CD14-positive monocyte (primary cell): ENCODE data around the gene SPATA12. TPM values are rescaled to one million over a fixed set of nuclear protein-coding genes. Genes with fewer than 3 reads are reported as not detected.
A peak's percentile ranks its signal among the peaks of the same experiment; 100 is the strongest.

Experiments used
- DNase-seq, 3 donors: peaks; one replicate each; pipeline ENCODE4 v3.0.0-alpha.2; 2011 to 2022
- H2AFZ ChIP-seq: 2 replicates; pipeline ENCODE4 v1.6.0; 2012; ENCODE audit warnings: mild to moderate bottlenecking, low read depth, low read length, inconsistent platforms; ENCODE audit not compliant: insufficient read depth, poor library complexity, severe bottlenecking
- H3K27ac ChIP-seq, 2 donors: 1 replicate in 1 of 2; 2 replicates in 1 of 2; pipeline ENCODE4 v1.5.1; 2012 to 2013; ENCODE audit warnings: low read length in 2 of 2, control low read depth in 1 of 2, inconsistent platforms in 1 of 2, low read depth in 1 of 2, mild to moderate bottlenecking in 1 of 2
- H3K27me3 ChIP-seq, 2 donors: one replicate each; pipeline versions ENCODE4 v1.6.0 to v1.6.1; 2011 to 2013; ENCODE audit warnings: low read length in 2 of 2; ENCODE audit not compliant: control insufficient read depth in 2 of 2, insufficient read depth in 2 of 2
- H3K36me3 ChIP-seq, 2 donors: replicated peaks in 1 of 2; 1 replicate in 1 of 2; 2 replicates in 1 of 2; pipeline versions ENCODE4 v1.5.1 to v1.6.1; 2012 to 2013; ENCODE audit warnings: low read length in 2 of 2, control low read depth in 1 of 2, inconsistent platforms in 1 of 2, mild to moderate bottlenecking in 1 of 2; ENCODE audit not compliant: insufficient read depth in 2 of 2, control insufficient read depth in 1 of 2
- H3K4me1 ChIP-seq, 2 donors: 1 replicate in 1 of 2; 2 replicates in 1 of 2; pipeline versions ENCODE4 v1.5.1 to v1.6.1; 2012 to 2013; ENCODE audit warnings: low read length in 2 of 2, control low read depth in 1 of 2, inconsistent platforms in 1 of 2, mild to moderate bottlenecking in 1 of 2, moderate library complexity in 1 of 2; ENCODE audit not compliant: insufficient read depth in 2 of 2, control insufficient read depth in 1 of 2
- H3K4me2 ChIP-seq: replicated peaks from 2 replicates; pipeline ENCODE3; 2012; ENCODE audit warnings: low read length, moderate library complexity, mild to moderate bottlenecking; ENCODE audit not compliant: poor library complexity, severe bottlenecking; ENCODE audit errors: extremely low read depth
- H3K4me3 ChIP-seq, 3 experiments: fragments of 200-600 bp in 1 of 3; sonication (generic) in 1 of 3; replicated peaks in 1 of 3; 1 replicate in 2 of 3; 2 replicates in 1 of 3; pipeline ENCODE4 v1.5.1; 2011 to 2013; ENCODE audit warnings: low read length in 3 of 3, mild to moderate bottlenecking in 3 of 3, control low read depth in 2 of 3, low read depth in 2 of 3, inconsistent platforms in 1 of 3, moderate library complexity in 1 of 3
- H3K79me2 ChIP-seq: 2 replicates; pipeline ENCODE4 v1.6.0; 2012; ENCODE audit warnings: mild to moderate bottlenecking, control low read depth, inconsistent platforms, low read length, moderate library complexity; ENCODE audit not compliant: insufficient read depth
- H3K9ac ChIP-seq: 2 replicates; pipeline ENCODE4 v1.6.0; 2017; ENCODE audit warnings: low read length, mild to moderate bottlenecking; ENCODE audit not compliant: insufficient read depth, poor library complexity, severe bottlenecking
- H3K9me3 ChIP-seq, 2 donors: replicated peaks in 1 of 2; 1 replicate in 1 of 2; 2 replicates in 1 of 2; pipeline versions ENCODE4 v1.5.1 to v1.6.1; 2012 to 2013; ENCODE audit warnings: low read length in 2 of 2, control low read depth in 1 of 2; ENCODE audit not compliant: control insufficient read depth in 1 of 2, insufficient read depth in 1 of 2
- H4K20me1 ChIP-seq: 2 replicates; pipeline ENCODE4 v1.6.0; 2012; ENCODE audit warnings: mild to moderate bottlenecking, low read length, control low read depth, moderate library complexity; ENCODE audit not compliant: insufficient read depth
- H3K27ac Mint-ChIP-seq, 7 donors: one replicate each; pipeline ENCODE4 v1.8.0; 2020; ENCODE audit warnings: mild to moderate bottlenecking in 7 of 7, mixed read lengths in 7 of 7, moderate library complexity in 6 of 7, inconsistent platforms in 2 of 7
- H3K27me3 Mint-ChIP-seq, 3 donors: one replicate each; pipeline ENCODE4 v1.8.0; 2021 to 2022; ENCODE audit warnings: low read depth in 3 of 3, mild to moderate bottlenecking in 3 of 3, mixed read lengths in 3 of 3, moderate library complexity in 3 of 3, inconsistent platforms in 1 of 3
- H3K36me3 Mint-ChIP-seq, 2 donors: one replicate each; pipeline ENCODE4 v1.8.0; 2020; ENCODE audit warnings: mixed read lengths in 2 of 2, inconsistent platforms in 1 of 2, mild to moderate bottlenecking in 1 of 2
- H3K4me1 Mint-ChIP-seq: one replicate; pipeline ENCODE4 v1.8.0; 2020; ENCODE audit warnings: mild to moderate bottlenecking, mixed read lengths
- H3K4me3 Mint-ChIP-seq, 2 donors: one replicate each; pipeline ENCODE4 v1.8.0; 2020; ENCODE audit warnings: mild to moderate bottlenecking in 2 of 2, mixed read lengths in 2 of 2, moderate library complexity in 1 of 2
- H3K9me3 Mint-ChIP-seq, 7 donors: one replicate each; pipeline ENCODE4 v1.8.0; 2020 to 2022; ENCODE audit warnings: mixed read lengths in 7 of 7, mild to moderate bottlenecking in 6 of 7, moderate library complexity in 6 of 7, inconsistent platforms in 2 of 7
- WGBS: methylation state at CpG from one replicate; pipeline ENCODE4 v1.1.5; 2013; ENCODE audit warnings: missing lambda C conversion rate; ENCODE audit not compliant: insufficient coverage; 5-methylcytosine and 5-hydroxymethylcytosine counted together
- intact Hi-C, 2 donors: fragments of 100-400 bp; cut with micrococcal nuclease; formaldehyde crosslinking; loops; one replicate each; pipeline versions ENCODE4 v1.15.0 to v1.15.1; 2023
- polyA plus RNA-seq, 3 donors: library from polyadenylated mRNA; depleted of rRNA in 1 of 3; unstranded in 2 of 3; stranded (reverse) in 1 of 3; fragments of 300-500 nt in 2 of 3; fragments of >200 nt in 1 of 3; fragmentation: Illumina TruSeq in 2 of 3; gene quantifications; 1 replicate in 2 of 3; 2 replicates in 1 of 3; pipeline ENCODE4 v1.2.3, GENCODE V29; 2012 to 2021
- TF ChIP-seq, protein P1 (sequence below): fragments of 200-600 bp; IDR thresholded peaks from one replicate; pipeline ENCODE4 v1.8.0; 2022; ENCODE audit warnings: antibody characterized with exemption, mild to moderate bottlenecking

SPATA12 gene
- polyA plus RNA-seq, 3 donors, result 0.07 to 0.16 (median 0.10) TPM

DNA sequence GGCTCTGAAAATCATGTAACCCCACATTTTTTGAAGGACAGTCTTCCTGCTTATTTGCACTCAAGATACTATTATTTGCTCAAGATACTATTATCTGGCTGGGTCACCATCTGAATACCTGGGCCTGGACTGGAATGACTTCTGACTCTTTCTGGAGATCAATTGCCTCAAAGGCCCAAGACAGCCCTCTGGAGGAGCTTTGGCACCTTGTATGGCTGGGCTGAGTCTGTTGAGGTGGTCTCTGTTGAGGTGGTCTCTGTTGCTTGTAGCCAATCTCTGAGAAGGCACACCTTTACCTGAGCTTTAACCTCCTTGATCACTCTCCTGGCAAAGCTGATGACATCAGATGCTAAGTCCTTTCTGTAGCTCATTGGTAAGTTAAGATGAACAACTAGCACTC lies 33.0 kb downstream of the SPATA12 start:
- Mint-ChIP-seq H3K4me1 (peaks cover 15% of the 10 kb centered on the region), H3K36me3 (peaks cover 0 to 3% of the 10 kb centered on the region in 2 donors), H3K27ac (peak overlapping the region in 2 of 7 donors; percentile 24 to 46), H3K9me3 (no peaks in the 10 kb centered on the region), H3K4me3 (no peak overlapping the region), H3K27me3 (peaks cover 0 to 2% (median 1%) of the 10 kb centered on the region in 3 donors)
- H3K9ac ChIP-seq, result peak overlapping the region; percentile 24
- no peak for DNase-seq
- peaks cover 11 to 13% of the 10 kb centered on the region in 2 donors for H3K4me1 ChIP-seq
- H3K4me2 ChIP-seq, result peak overlapping the region; percentile 72
- H4K20me1 ChIP-seq, result no peaks in the 10 kb centered on the region
- H3K4me3 ChIP-seq, result peak overlapping the region in 1 of 3 experiments; percentile 63
- peak overlapping the region in 1 of 2 donors; percentile 57 for H3K27ac ChIP-seq
- intact Hi-C loops, result no loop called here
- H3K79me2 ChIP-seq, result no peaks in the 10 kb centered on the region
- TF ChIP-seq, protein P1, sequence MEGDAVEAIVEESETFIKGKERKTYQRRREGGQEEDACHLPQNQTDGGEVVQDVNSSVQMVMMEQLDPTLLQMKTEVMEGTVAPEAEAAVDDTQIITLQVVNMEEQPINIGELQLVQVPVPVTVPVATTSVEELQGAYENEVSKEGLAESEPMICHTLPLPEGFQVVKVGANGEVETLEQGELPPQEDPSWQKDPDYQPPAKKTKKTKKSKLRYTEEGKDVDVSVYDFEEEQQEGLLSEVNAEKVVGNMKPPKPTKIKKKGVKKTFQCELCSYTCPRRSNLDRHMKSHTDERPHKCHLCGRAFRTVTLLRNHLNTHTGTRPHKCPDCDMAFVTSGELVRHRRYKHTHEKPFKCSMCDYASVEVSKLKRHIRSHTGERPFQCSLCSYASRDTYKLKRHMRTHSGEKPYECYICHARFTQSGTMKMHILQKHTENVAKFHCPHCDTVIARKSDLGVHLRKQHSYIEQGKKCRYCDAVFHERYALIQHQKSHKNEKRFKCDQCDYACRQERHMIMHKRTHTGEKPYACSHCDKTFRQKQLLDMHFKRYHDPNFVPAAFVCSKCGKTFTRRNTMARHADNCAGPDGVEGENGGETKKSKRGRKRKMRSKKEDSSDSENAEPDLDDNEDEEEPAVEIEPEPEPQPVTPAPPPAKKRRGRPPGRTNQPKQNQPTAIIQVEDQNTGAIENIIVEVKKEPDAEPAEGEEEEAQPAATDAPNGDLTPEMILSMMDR, result no peak
- H3K9me3 ChIP-seq, result no peaks in the 10 kb centered on the region
- peak overlapping the region; percentile 72 for H2AFZ ChIP-seq
- no peaks in the 10 kb centered on the region for H3K27me3 ChIP-seq
- H3K36me3 ChIP-seq, result no peaks in the 10 kb centered on the region

DNA sequence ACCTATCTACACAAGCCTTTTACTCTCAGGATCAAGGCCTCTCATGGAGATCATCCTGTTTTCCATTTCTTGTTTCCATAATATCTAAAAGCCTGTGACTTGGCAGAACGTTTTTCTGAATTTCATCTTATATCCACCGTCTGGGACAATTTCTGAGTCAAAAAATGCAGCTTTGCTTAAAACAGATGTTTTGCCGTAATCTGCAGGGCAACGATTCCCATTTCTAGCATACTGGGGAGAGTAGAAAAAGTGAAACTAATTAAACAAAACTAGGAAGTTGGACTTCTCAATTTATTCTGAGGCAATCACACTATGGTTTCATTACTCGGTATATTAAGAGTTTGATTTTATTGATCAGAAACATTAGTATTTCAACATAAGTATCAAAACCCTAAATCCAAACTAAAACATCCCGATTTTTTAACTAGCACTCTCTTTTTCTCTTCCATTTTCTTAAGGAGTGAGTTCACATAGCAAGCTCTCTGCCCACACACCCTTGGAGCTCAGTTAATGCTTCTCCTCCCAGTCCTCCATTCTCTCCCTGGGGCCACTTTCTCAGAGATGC lies 33.6 kb downstream of the SPATA12 start:
- peaks cover 14% of the 10 kb centered on the region for H3K4me1 Mint-ChIP-seq
- Histone ChIP-seq H2AFZ (peak overlapping the region; percentile 72), H3K4me1 (peaks cover 11 to 13% of the 10 kb centered on the region in 2 donors), H3K9ac (peak overlapping the region; percentile 24), H3K27me3 (no peaks in the 10 kb centered on the region), H3K27ac (peak overlapping the region in 1 of 2 donors; percentile 57), H3K4me3 (peak overlapping the region in 2 of 3 experiments; percentile 40 to 63), H3K36me3 (no peaks in the 10 kb centered on the region), H3K4me2 (peak overlapping the region; percentile 72), H3K79me2 (no peaks in the 10 kb centered on the region), H3K9me3 (no peaks in the 10 kb centered on the region), H4K20me1 (no peaks in the 10 kb centered on the region)
- peak overlapping the region; percentile 71 to 88 for H3K4me3 Mint-ChIP-seq
- no peaks in the 10 kb centered on the region for H3K9me3 Mint-ChIP-seq
- H3K27me3 Mint-ChIP-seq, result peaks cover 0 to 4% (median 1%) of the 10 kb centered on the region in 3 donors
- TF ChIP-seq, protein P1, result no peak
- H3K27ac Mint-ChIP-seq, result peak overlapping the region in 4 of 7 donors; percentile 20 to 61 (median 35)
- DNase-seq, result peak in 2 of 3 donors; percentile 15 to 42
- H3K36me3 Mint-ChIP-seq, result peaks cover 0 to 3% of the 10 kb centered on the region in 2 donors
- intact Hi-C loops, result no loop called here
- no CpG with 5 or more reads among the region's 6 CpGs for WGBS
